ENCODE data around the gene MYH16.

The MYH16 gene

DNA sequence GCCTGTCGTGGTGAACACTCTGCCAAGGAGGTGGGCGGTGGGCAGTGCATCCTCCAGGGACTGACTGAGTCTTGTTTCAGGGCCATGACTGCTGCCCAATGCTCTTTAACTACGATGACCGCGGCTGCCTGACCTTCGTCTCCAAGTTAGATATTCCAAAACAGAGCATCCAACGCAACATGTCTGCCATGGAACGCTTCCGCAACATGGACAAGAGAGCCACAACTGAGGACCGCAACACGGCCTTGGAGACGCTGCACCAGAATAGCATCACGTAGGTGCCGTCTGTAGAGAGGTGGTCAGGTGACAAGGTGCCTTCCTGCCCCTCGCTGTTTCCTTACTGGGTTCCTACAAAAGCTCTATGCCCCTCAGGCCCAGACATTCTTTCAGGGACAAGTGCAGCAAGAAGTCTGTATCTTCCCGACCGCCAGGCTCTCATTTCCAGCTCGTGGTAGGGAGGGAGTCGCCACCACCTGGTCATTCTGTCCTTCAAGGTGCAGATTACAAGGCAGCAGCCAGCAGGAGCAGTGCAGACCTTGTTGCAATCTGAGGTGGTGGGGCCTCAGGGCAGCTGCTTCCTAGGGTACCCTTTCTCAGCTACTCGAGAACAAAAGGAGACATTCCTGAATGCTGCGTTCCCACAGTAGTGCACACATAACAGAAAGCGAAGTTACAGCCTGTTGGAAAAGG, 87.0 kb downstream of the MYH16 start:
- no peak for DNase-seq

All from NCI-H526 (cell line).